H4 (cell line): ENCODE results near the gene GRID1. TPM values are rescaled to one million over a fixed set of nuclear protein-coding genes. Genes with fewer than 3 reads are reported as not detected.
A peak's percentile ranks its signal among the peaks of the same experiment; 100 is the strongest.
"Not testable (repeated sequence)": the region's sequence is repeated elsewhere in the genome, so short reads cannot be mapped to it uniquely, and the experiment has no call there.

Experiments used
- DNase-seq: peaks from one replicate; pipeline ENCODE4 v3.0.0-alpha.2; 2015; ENCODE audit warnings: low spot score
- total RNA-seq: library from RNA; depleted of rRNA; stranded (reverse); fragments of >200 nt; shearing (Covaris generic); gene quantifications from 2 replicates; pipeline ENCODE4 v1.2.3, GENCODE V29; 2014

GRID1 gene
- total RNA-seq, 1 experiment from 2014 or later: 2.4 TPM

GRCh38 chr10:86391986-86392722 lies 25.6 kb upstream of the GRID1 start:
- no peak for DNase-seq

GRCh38 chr10:86391236-86391840 lies 24.7 kb upstream of the GRID1 start:
- no peak for DNase-seq

- DNase-seq: no peak
Measured at GRCh38 chr10:86390337-86391120, 23.9 kb upstream of the GRID1 start.

DNA sequence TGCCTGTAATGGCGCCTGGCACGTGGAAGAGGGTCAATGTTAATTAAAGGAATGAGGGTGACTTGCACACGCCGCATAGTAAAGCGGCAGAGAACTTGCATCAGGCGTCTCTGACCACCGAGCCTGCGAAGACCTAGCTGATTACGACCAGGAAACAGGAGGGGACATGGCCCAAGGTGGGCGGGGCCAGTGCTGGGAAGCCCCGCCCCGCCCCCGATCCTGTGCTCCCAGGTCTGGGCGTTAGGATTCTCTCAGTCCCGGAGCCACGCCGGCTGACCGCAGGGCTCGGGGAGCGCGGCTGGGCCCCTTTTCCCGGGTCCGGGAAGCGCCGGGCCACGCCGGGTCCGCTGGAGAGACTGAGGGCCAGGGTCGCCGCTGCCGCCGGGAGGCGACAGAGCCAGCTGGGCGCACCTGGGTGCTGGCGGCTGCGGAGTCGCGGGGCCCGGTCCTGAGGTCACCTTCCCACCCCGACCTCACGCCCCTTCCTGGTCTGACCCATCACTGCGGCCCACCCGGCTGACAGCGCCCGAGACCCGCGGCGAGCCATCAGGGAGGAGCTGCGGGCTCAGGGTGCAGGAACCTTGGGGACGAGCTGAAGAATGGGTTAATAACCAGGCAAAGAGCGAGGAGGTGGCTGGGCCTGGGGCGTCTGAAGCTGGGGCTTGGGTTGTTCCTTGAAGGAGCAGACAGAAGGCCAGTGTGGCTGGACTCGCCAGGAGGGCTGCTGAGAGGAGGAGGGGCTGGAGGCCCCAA lies 23.0 kb upstream of the GRID1 start:
- no peak for DNase-seq

DNA sequence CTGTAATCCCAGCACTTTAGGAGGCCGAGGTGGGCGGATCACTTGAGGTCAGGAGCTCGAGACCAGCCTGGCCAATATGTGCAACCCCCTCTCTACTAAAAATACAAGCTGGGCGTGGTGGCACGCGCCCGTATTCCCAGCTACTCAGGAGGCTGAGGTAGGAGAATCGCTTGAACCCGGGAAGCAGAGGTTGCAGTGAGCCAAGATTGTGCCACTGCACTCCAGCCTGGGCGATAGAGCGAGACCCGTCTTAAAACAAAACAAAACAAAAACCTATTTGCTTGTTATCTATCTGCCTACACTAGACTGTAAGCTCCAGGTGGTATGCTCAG lies 22.5 kb upstream of the GRID1 start:
- not testable (repeated sequence) for DNase-seq

DNA sequence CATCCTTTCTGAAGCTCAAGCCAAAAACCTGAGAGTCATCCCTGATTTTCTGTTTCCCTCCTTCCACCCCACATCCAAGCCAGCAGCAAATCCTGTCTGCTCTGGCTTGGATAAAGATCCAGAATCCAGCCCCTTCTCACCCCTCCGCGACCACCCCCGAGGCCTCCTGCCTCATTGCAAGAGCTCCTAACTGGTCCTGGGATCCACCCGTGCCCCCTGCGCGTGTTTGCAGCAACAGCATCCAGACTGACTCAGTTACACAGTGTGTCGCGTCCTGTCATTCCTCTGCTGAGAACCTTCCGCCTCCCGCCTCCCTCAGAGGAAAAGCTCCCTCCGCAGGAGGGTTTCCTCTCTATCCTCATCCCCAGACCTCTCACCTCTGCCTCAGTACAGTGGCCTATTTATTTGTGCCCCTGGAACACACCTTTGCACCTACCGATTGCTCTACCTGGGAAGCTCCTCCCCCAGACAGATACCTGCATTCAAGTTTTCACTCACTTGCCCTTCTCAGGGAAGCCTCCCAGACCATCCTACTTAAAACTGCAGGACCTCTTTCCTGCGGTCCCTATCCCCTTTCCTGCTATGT lies 21.6 kb upstream of the GRID1 start:
- DNase-seq: no peak

- no peak for DNase-seq
Measured at GRCh38 chr10:86387178-86387794, 20.7 kb upstream of the GRID1 start.

DNA sequence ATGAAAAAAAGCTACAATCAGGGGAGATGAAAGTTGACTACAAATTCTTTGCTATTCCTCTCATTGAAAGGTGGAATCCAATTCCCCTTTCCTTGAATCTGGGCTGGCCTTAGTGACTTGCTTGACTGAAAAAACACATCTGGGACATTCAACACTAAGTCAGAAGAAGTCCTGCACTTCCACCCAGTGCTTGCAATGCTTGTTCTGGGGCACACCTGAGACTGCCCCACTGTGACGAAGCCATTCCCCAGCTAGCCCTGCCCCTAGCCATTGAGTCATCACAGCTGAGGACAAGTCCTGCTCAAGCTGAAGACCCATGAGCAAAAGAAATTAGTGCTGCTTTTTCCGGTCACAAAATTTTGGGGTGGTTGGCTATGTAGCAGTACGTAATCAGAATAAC lies 19.2 kb upstream of the GRID1 start:
- no peak for DNase-seq

DNA sequence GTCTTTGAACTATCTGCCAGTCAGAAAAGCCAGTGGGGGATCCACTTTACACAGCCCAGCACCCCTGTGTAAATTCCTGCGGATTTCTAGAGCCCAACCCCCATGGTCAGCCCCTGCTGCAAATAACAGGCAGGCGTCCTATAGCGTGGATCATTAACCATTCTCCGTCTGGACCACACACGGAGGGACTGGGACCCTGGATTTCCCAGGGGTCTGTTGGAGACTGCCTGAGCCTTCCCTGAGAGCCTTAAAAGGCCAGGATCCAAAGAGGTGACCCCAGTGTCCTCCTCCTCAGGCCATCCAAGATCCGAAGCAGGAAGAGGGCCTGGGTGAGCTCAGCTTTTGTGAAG lies 11.2 kb upstream of the GRID1 start:
- no peak for DNase-seq

- peak; percentile 43 for DNase-seq
Measured at GRCh38 chr10:86376852-86377796, 10.5 kb upstream of the GRID1 start.

GRCh38 chr10:86376403-86376802 lies 9.8 kb upstream of the GRID1 start:
- no peak for DNase-seq

- no peak for DNase-seq
Measured at GRCh38 chr10:86375204-86375603, 8.6 kb upstream of the GRID1 start.

GRCh38 chr10:86374664-86375063 lies 8.1 kb upstream of the GRID1 start:
- DNase-seq: no peak

GRCh38 chr10:86373828-86374227 lies 7.2 kb upstream of the GRID1 start:
- DNase-seq: no peak

GRCh38 chr10:86373251-86373650 lies 6.7 kb upstream of the GRID1 start:
- no peak for DNase-seq

DNA sequence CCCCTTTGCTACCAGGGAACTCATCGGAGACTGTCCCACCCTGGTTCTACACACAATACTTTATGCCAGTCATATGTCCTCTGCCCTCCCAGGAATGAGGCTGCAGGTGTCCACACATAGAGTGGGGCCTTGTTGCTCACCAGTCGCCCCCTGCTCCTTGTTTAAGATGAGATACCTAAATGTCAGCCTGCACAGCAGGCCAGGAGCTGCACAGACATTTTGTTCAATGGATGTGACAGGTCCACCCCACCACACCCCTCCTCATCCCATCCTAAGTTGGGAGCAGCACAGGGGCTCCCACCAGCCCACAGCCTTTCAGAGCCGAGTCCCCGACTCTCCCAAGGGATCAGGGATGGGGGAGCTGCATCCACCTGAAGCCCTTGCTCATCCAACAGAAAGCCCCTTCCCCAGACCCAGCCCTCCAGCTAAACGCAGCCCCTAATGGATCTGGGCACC lies 6.2 kb upstream of the GRID1 start:
- no peak for DNase-seq

- no peak for DNase-seq
Measured at GRCh38 chr10:86372119-86372783, 5.7 kb upstream of the GRID1 start.

GRCh38 chr10:86371691-86372090 lies 5.1 kb upstream of the GRID1 start:
- no peak for DNase-seq

DNA sequence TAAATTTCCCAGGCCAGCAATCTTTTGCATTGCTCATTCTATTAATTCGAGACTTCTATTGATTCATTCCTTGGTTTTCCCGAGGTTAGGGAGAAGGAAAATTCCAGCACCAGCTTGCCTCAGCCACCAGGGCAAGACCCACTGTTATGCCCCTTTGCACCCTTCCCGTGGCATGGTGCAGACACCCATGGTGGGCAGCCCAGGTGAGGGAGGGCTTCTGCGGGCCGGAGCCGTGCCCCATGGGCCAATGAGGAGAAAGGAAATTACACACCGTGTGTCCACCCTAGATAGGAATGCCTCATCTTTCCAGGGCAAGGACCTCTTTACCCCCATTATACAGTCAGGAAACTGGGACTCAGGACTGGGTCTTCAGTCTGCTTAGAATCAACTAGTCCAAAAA lies 4.5 kb upstream of the GRID1 start:
- DNase-seq: no peak
